Endothelial cell of umbilical vein (primary cell): ENCODE measurements around the gene BPHL. TPM values are rescaled to one million over a fixed set of nuclear protein-coding genes. Genes with fewer than 3 reads are reported as not detected.

Source experiments
- BruUV-seq: library from RNA; stranded (reverse); fragments of 400-500 nt; replicated peaks from 2 replicates; lab custom pipeline; 2021; lab: Mats Ljungman, UMichigan
- CTCF ChIA-PET: fragments of 300-600, 350-600 bp; sonication (Branson Sonifier 250); formaldehyde crosslinking; loops from one replicate; lab custom pipeline; 2021; ENCODE audit warnings: antibody characterized with exemption, inconsistent platforms; lab: Charles Lee
- POLR2A ChIA-PET: fragments of 300-600, 350-600 bp; sonication (Branson Sonifier 250); formaldehyde crosslinking; loops from one replicate; lab custom pipeline; 2021; ENCODE audit warnings: antibody characterized with exemption, inconsistent platforms; lab: Charles Lee
- DNase-seq: peaks from one replicate; pipeline ENCODE4 v3.0.0-alpha.2; 2011; ENCODE audit warnings: low read depth, low spot score
- FAIRE-seq: peaks from 2 replicates; lab custom pipeline; 2011; peaks lifted over from hg19 to GRCh38; lab: Jason Lieb, UNC
- H2AFZ ChIP-seq: 2 replicates; pipeline ENCODE4 v1.6.0; 2012; ENCODE audit warnings: low read depth, low read length, control low read depth, inconsistent platforms
- H3K27ac ChIP-seq: 2 replicates; pipeline ENCODE4 v1.5.1; 2011; ENCODE audit warnings: low read depth, mild to moderate bottlenecking, control low read depth, low read length, moderate library complexity; ENCODE audit not compliant: insufficient read depth
- H3K27me3 ChIP-seq, 2 experiments: 2 replicates each; pipeline versions ENCODE4 v1.6.0 to v1.6.1; 2011; ENCODE audit warnings: low read length in 2 of 2, mixed read lengths in 1 of 2; ENCODE audit not compliant: control insufficient read depth in 2 of 2, insufficient read depth in 2 of 2
- H3K36me3 ChIP-seq, 2 experiments: 2 replicates in 1 of 2; 3 replicates in 1 of 2; pipeline ENCODE4 v1.5.1; 2011; ENCODE audit warnings: low read length in 2 of 2, mild to moderate bottlenecking in 1 of 2, moderate library complexity in 1 of 2; ENCODE audit not compliant: control insufficient read depth in 2 of 2, insufficient read depth in 2 of 2; ENCODE audit errors: extremely low read depth in 1 of 2
- H3K4me1 ChIP-seq: 3 replicates; pipeline ENCODE4 v1.5.1; 2011; ENCODE audit warnings: mild to moderate bottlenecking, low read length; ENCODE audit not compliant: control insufficient read depth, insufficient read depth; ENCODE audit errors: extremely low read depth
- H3K4me2 ChIP-seq: 2 replicates; pipeline ENCODE4 v1.6.1; 2011; ENCODE audit warnings: low read length, control low read depth, mixed read lengths; ENCODE audit not compliant: insufficient read depth
- H3K4me3 ChIP-seq, 3 experiments: fragments of 200-600 bp in 1 of 3; sonication (generic), shearing (Covaris generic) in 1 of 3; replicated peaks in 1 of 3; 2 replicates each; pipeline ENCODE4 v1.5.1; 2011 to 2016; ENCODE audit warnings: control low read depth in 3 of 3, low read length in 3 of 3, mild to moderate bottlenecking in 2 of 3, inconsistent platforms in 1 of 3, low read depth in 1 of 3, moderate library complexity in 1 of 3; ENCODE audit not compliant: insufficient read depth in 1 of 3
- H3K79me2 ChIP-seq: 2 replicates; pipeline ENCODE4 v1.6.0; 2012; ENCODE audit warnings: low read length, inconsistent platforms; ENCODE audit not compliant: control insufficient read depth, insufficient read depth
- H3K9ac ChIP-seq: replicated peaks from 2 replicates; pipeline ENCODE3; 2011; ENCODE audit warnings: low read length, control low read depth; ENCODE audit not compliant: insufficient read depth; ENCODE audit errors: extremely low read depth
- H3K9me1 ChIP-seq: replicated peaks from 3 replicates; pipeline ENCODE4 v1.6.0; 2011; ENCODE audit warnings: mild to moderate bottlenecking, low read length; ENCODE audit not compliant: control insufficient read depth, insufficient read depth; ENCODE audit errors: extremely low read depth
- H3K9me3 ChIP-seq: replicated peaks from 2 replicates; pipeline ENCODE4 v1.5.1; 2012; ENCODE audit warnings: low read length, inconsistent platforms; ENCODE audit not compliant: control insufficient read depth, insufficient read depth
- H4K20me1 ChIP-seq: replicated peaks from 2 replicates; pipeline ENCODE3; 2011; ENCODE audit warnings: mild to moderate bottlenecking, low read length; ENCODE audit not compliant: control insufficient read depth, insufficient read depth; ENCODE audit errors: extremely low read depth
- CTCF ChIP-seq, 2 donors: IDR thresholded peaks; 1 replicate in 1 of 2; 2 replicates in 1 of 2; pipeline ENCODE4 v1.5.1; 2011; ENCODE audit warnings: low read length in 2 of 2, mild to moderate bottlenecking in 2 of 2, moderate library complexity in 2 of 2, control low read depth in 1 of 2, inconsistent platforms in 1 of 2, low read depth in 1 of 2; ENCODE audit not compliant: insufficient read depth in 1 of 2; ENCODE audit errors: extremely low read depth in 1 of 2
- EZH2 ChIP-seq: IDR thresholded peaks from 2 replicates; pipeline ENCODE4 v1.6.1; 2012; ENCODE audit warnings: borderline replicate concordance, low read depth, mild to moderate bottlenecking, moderate library complexity, low read length, inconsistent platforms; ENCODE audit not compliant: severe bottlenecking
- FOS ChIP-seq: IDR thresholded peaks from 2 replicates; pipeline ENCODE4 v1.6.1; 2011; ENCODE audit warnings: mild to moderate bottlenecking, low read length, moderate library complexity, borderline replicate concordance; ENCODE audit not compliant: insufficient read depth
- GATA2 ChIP-seq: IDR thresholded peaks from 2 replicates; pipeline ENCODE4 v1.7.0; 2011; ENCODE audit warnings: low read depth, mild to moderate bottlenecking, moderate library complexity, mixed read lengths, low read length; ENCODE audit not compliant: insufficient read length, insufficient read depth
- JUN ChIP-seq: IDR thresholded peaks from 2 replicates; pipeline ENCODE4 v1.6.1; 2011; ENCODE audit warnings: borderline replicate concordance, low read depth; ENCODE audit not compliant: insufficient read length, insufficient read depth
- MAX ChIP-seq: IDR thresholded peaks from 2 replicates; pipeline ENCODE4 v1.6.1; 2011; ENCODE audit not compliant: insufficient read depth, insufficient read length
- MYC ChIP-seq: IDR thresholded peaks from one replicate; pipeline ENCODE4 v1.6.1; 2011; ENCODE audit warnings: mild to moderate bottlenecking, low read depth, low read length
- POLR2A ChIP-seq: IDR thresholded peaks from 2 replicates; pipeline ENCODE4 v1.6.1; 2012; ENCODE audit warnings: low read depth, mild to moderate bottlenecking, control low read depth, low read length
- POLR2AphosphoS5 ChIP-seq: IDR thresholded peaks from 2 replicates; pipeline ENCODE4 v1.6.1; 2012; ENCODE audit warnings: low read depth, mild to moderate bottlenecking, control low read depth, low read length, moderate library complexity; ENCODE audit not compliant: insufficient read depth
- dilution Hi-C: fragments of 300-500 bp; cut with MboI; formaldehyde crosslinking; loops from one replicate; pipeline ENCODE4 v1.15.0; 2019; ENCODE audit warnings: low sequenced_read_pairs; ENCODE audit not compliant: extremely low pct_ligation_motif_present
- intact Hi-C: fragments of 100-400 bp; cut with micrococcal nuclease; formaldehyde crosslinking; loops from one replicate; pipeline ENCODE4 v1.10.0; 2022
- polyA plus RNA-seq, 4 experiments: library from polyadenylated mRNA; depleted of rRNA in 3 of 4; stranded (reverse) in 3 of 4; unstranded in 1 of 4; fragments of >200 nt; gene quantifications; 2 replicates each; pipeline versions ENCODE4 v1.2.1 to v1.2.3, GENCODE V29; 2011 to 2012; ENCODE audit warnings: missing spikeins in 1 of 4
- total RNA-seq: library from RNA; stranded (reverse); gene quantifications from 2 replicates; pipeline ENCODE4 v1.2.3, GENCODE V29; 2021

BPHL gene
- total and polyA plus RNA-seq, 2 donors (not counting 3 experiments of a cell fraction or from before 2014, with no cell fraction given): 12.3 to 14.8 TPM

GRCh38 chr6:3071568-3071967 is 46.9 kb upstream of the BPHL start:
- Histone ChIP-seq H3K27me3 (no peaks in the 10 kb centered on the region), H3K79me2 (peaks cover 61% of the 10 kb centered on the region), H3K4me2 (no peak overlapping the region), H3K36me3 (no peaks in the 10 kb centered on the region), H3K27ac (no peak overlapping the region), H3K9me1 (no peaks in the 10 kb centered on the region), H3K4me3 (no peak overlapping the region), H3K9ac (no peak overlapping the region), H3K4me1 (peaks cover 18% of the 10 kb centered on the region), H2AFZ (no peak overlapping the region), H4K20me1 (no peaks in the 10 kb centered on the region), H3K9me3 (no peaks in the 10 kb centered on the region)
- CTCF ChIA-PET: interaction anchor here (1.0 kb wide), 1 partner anchor 72 kb away, joined by 3 read pairs; the partner anchor contains the start of gene NQO2
- TF ChIP-seq JUN (no peak), MYC (no peak), EZH2 (no peak), CTCF (IDR thresholded peaks at IDR 0.05; ENCODE audit: extremely low read depth in 1 of 2, insufficient read depth in 1 of 2, low read depth in 1 of 2, low read length in 2 of 2) (no peak), FOS (no peak), POLR2AphosphoS5 (no peak), MAX (no peak), POLR2A (no peak), GATA2 (no peak)
- POLR2A ChIA-PET: interaction anchor here (1.2 kb wide), 1 partner anchor 86 kb away, joined by 3 read pairs; the partner anchor contains the start of gene TUBB2A
- FAIRE-seq: no peak
- no TSS peak for BruUV-seq
- intact Hi-C loops (no loop called here), dilution Hi-C loops (no loop called here)
- DNase-seq: no peak
